ENCODE results near the gene FEM1B. TPM values are rescaled to one million over a fixed set of nuclear protein-coding genes. Genes with fewer than 3 reads are reported as not detected.
"Not testable (repeated sequence)": the region's sequence is repeated elsewhere in the genome, so short reads cannot be mapped to it uniquely, and the experiment has no call there.

The FEM1B gene
- total RNA-seq (2014; rRNA removed; shearing (Covaris generic)): 23.3 and 23.8 TPM in 2 replicates

- DNase-seq (ENCODE audit: low spot score): peak; percentile 86
These were observed at the start of gene FEM1B for GRCh38 chr15:68277603-68278344. FEM1B (plus strand) TSS chr15:68277745; CDS start chr15:68278418, 673 bp downstream.

GRCh38 chr15:68228143-68228970 lies 49.2 kb upstream of the FEM1B start:
- DNase-seq (ENCODE audit: low spot score): no peak

GRCh38 chr15:68228971-68229385 lies 48.6 kb upstream of the FEM1B start:
- DNase-seq (ENCODE audit: low spot score): no peak

GRCh38 chr15:68229386-68230156 lies 48.0 kb upstream of the FEM1B start, which contains the start of gene CLN6:
CLN6 (minus strand) TSS chr15:68229728; CDS start chr15:68229584, 144 bp downstream.
- peak; percentile 70 for DNase-seq (ENCODE audit: low spot score)

- no peak for DNase-seq (ENCODE audit: low spot score)
These were observed 47.1 kb upstream of the FEM1B start for GRCh38 chr15:68230157-68231100.

GRCh38 chr15:68231102-68231818 lies 46.3 kb upstream of the FEM1B start:
- no peak for DNase-seq (ENCODE audit: low spot score)

- no peak for DNase-seq (ENCODE audit: low spot score)
These were observed 45.1 kb upstream of the FEM1B start for GRCh38 chr15:68232449-68232848.

- no peak for DNase-seq (ENCODE audit: low spot score)
These were observed 44.6 kb upstream of the FEM1B start for GRCh38 chr15:68232937-68233336.

- no peak for DNase-seq (ENCODE audit: low spot score)
These were observed 43.5 kb upstream of the FEM1B start for GRCh38 chr15:68234060-68234459.

GRCh38 chr15:68234520-68234919 lies 43.0 kb upstream of the FEM1B start:
- not testable (repeated sequence) for DNase-seq (ENCODE audit: low spot score)

GRCh38 chr15:68235022-68235421 lies 42.5 kb upstream of the FEM1B start:
- no peak for DNase-seq (ENCODE audit: low spot score)

- no peak for DNase-seq (ENCODE audit: low spot score)
These were observed 38.5 kb upstream of the FEM1B start for GRCh38 chr15:68239025-68239424.

- no peak for DNase-seq (ENCODE audit: low spot score)
These were observed 36.2 kb upstream of the FEM1B start for GRCh38 chr15:68241088-68241935.

GRCh38 chr15:68244235-68244634 lies 33.3 kb upstream of the FEM1B start:
- no peak for DNase-seq (ENCODE audit: low spot score)

GRCh38 chr15:68249058-68249713 lies 28.4 kb upstream of the FEM1B start:
- no peak for DNase-seq (ENCODE audit: low spot score)

GRCh38 chr15:68252925-68253534 lies 24.5 kb upstream of the FEM1B start:
- DNase-seq (ENCODE audit: low spot score): peak; percentile 78

- no peak for DNase-seq (ENCODE audit: low spot score)
These were observed 20.7 kb upstream of the FEM1B start for GRCh38 chr15:68256675-68257450.
